HepG2 (cell line): ENCODE results near the gene ATP9A. TPM values are rescaled to one million over a fixed set of nuclear protein-coding genes. Genes with fewer than 3 reads are reported as not detected.
"Not testable (repeated sequence)": the region's sequence is repeated elsewhere in the genome, so short reads cannot be mapped to it uniquely, and the experiment has no call there.

Experiments used
- ATAC-seq: fragments of 200-7000 bp; cut with Tn5 transposase; 3 replicates; pipeline ENCODE4 v1.9.1; 2020; ENCODE audit warnings: mild to moderate bottlenecking, moderate library complexity
- BruUV-seq: library from RNA; stranded (reverse); fragments of 400-500 nt; replicated peaks from 2 replicates; lab custom pipeline; 2021; lab: Mats Ljungman, UMichigan
- CTCF ChIA-PET: fragments of 300-600 bp; formaldehyde crosslinking; extraction: SDS; loops from one replicate; lab custom pipeline; 2021; ENCODE audit warnings: low total read pairs, inconsistent platforms, low intra/inter-chr PET ratio; lab: Yijun Ruan, JAX
- POLR2A ChIA-PET: fragments of 350-600 bp; sonication (Branson Sonifier 250); formaldehyde crosslinking; loops from one replicate; lab custom pipeline; 2020; ENCODE audit warnings: antibody characterized with exemption, inconsistent platforms; lab: Yijun Ruan, JAX
- DNase-seq: peaks from one replicate; pipeline ENCODE4 v3.0.0-alpha.2; 2015; ENCODE audit warnings: low spot score
- FAIRE-seq: peaks from 3 replicates; lab custom pipeline; 2011; peaks lifted over from hg19 to GRCh38; lab: Jason Lieb, UNC
- H2AFZ ChIP-seq: one replicate; pipeline ENCODE4 v1.6.1; 2011; ENCODE audit warnings: low read length, inconsistent platforms
- H3K27ac ChIP-seq: fragments of 300-600 bp; 3 replicates; pipeline ENCODE4 v1.8.0; 2011; ENCODE audit warnings: mixed run types, mild to moderate bottlenecking, mixed read lengths, low read length, inconsistent platforms; ENCODE audit not compliant: insufficient read depth; ENCODE audit errors: extremely low read length
- H3K27me3 ChIP-seq, 2 experiments: fragments of 200-600 bp in 1 of 2; 2 replicates in 1 of 2; 3 replicates in 1 of 2; pipeline versions ENCODE4 v1.6.0 to v1.8.0; 2011; ENCODE audit warnings: low read length in 2 of 2, mild to moderate bottlenecking in 2 of 2, moderate library complexity in 2 of 2, inconsistent platforms in 1 of 2; ENCODE audit not compliant: insufficient read depth in 2 of 2, control insufficient read depth in 1 of 2
- H3K36me3 ChIP-seq, 2 experiments: fragments of 200-600 bp in 1 of 2; replicated peaks in 1 of 2; 2 replicates in 1 of 2; 3 replicates in 1 of 2; pipeline versions ENCODE4 v1.5.1 to v1.8.0; 2011; ENCODE audit warnings: low read length in 2 of 2, inconsistent platforms in 1 of 2; ENCODE audit not compliant: insufficient read depth in 2 of 2, control insufficient read depth in 1 of 2
- H3K4me1 ChIP-seq: 2 replicates; pipeline ENCODE4 v1.5.1; 2012; ENCODE audit warnings: low read length, inconsistent platforms; ENCODE audit not compliant: insufficient read depth
- H3K4me2 ChIP-seq: 2 replicates; pipeline ENCODE4 v1.6.0; 2011; ENCODE audit warnings: low read depth, low read length, inconsistent platforms
- H3K4me3 ChIP-seq, 3 experiments: fragments of 200-600 bp in 1 of 3; sonication (generic), shearing (Covaris generic) in 1 of 3; replicated peaks in 1 of 3; 2 replicates each; pipeline ENCODE4 v1.5.1; 2011 to 2016; ENCODE audit warnings: low read length in 3 of 3, inconsistent platforms in 2 of 3, low read depth in 2 of 3, mild to moderate bottlenecking in 2 of 3, control low read depth in 1 of 3, mixed read lengths in 1 of 3; ENCODE audit not compliant: insufficient read depth in 1 of 3
- H3K79me2 ChIP-seq: one replicate; pipeline ENCODE4 v1.6.1; 2011; ENCODE audit warnings: low read length, inconsistent platforms; ENCODE audit not compliant: insufficient read depth
- H3K9ac ChIP-seq: 2 replicates; pipeline ENCODE4 v1.6.0; 2011; ENCODE audit warnings: mild to moderate bottlenecking, low read depth, low read length, inconsistent platforms; ENCODE audit not compliant: insufficient read depth
- H3K9me3 ChIP-seq: 2 replicates; pipeline ENCODE4 v1.5.1; 2012; ENCODE audit warnings: mild to moderate bottlenecking, low read length
- H4K20me1 ChIP-seq: 2 replicates; pipeline ENCODE4 v1.6.0; 2011; ENCODE audit warnings: inconsistent platforms, mild to moderate bottlenecking, low read length, moderate library complexity; ENCODE audit not compliant: insufficient read depth
- ARID5B ChIP-seq: IDR thresholded peaks from 2 replicates; pipeline ENCODE4 v1.4.0; 2020; ENCODE audit warnings: mild to moderate bottlenecking, missing genetic modification reagents
- ATF7 ChIP-seq, 2 experiments: fragments of 450-650 bp in 1 of 2; sonication (generic) in 1 of 2; formaldehyde crosslinking in 1 of 2; IDR thresholded peaks; 2 replicates each; pipeline versions ENCODE4 v1.4.0 to v1.6.1; 2016 to 2020; ENCODE audit warnings: antibody characterized with exemption in 1 of 2, mild to moderate bottlenecking in 1 of 2, missing genetic modification reagents in 1 of 2
- CEBPB ChIP-seq: IDR thresholded peaks from 2 replicates; pipeline ENCODE4 v1.6.1; 2011; ENCODE audit warnings: low read depth, low read length, improper control_type of control experiment, borderline replicate concordance
- CEBPG ChIP-seq: IDR thresholded peaks from 2 replicates; pipeline ENCODE4 v1.6.1; 2016
- DPF2 ChIP-seq: sonication (generic); formaldehyde crosslinking; IDR thresholded peaks from 2 replicates; pipeline ENCODE4 v1.4.0; 2020; ENCODE audit warnings: mild to moderate bottlenecking, low read depth, missing genetic modification reagents, borderline replicate concordance
- GATAD2A ChIP-seq: IDR thresholded peaks from 2 replicates; pipeline ENCODE4 v1.6.1; 2016
- IKZF5 ChIP-seq: IDR thresholded peaks from 2 replicates; pipeline ENCODE4 v1.6.1; 2018; ENCODE audit warnings: missing genetic modification reagents, mild to moderate bottlenecking, missing compliant biosample characterization
- MIXL1 ChIP-seq: IDR thresholded peaks from 2 replicates; pipeline ENCODE4 v1.6.1; 2016
- RARA ChIP-seq: IDR thresholded peaks from 2 replicates; pipeline ENCODE4 v1.6.1; 2016; ENCODE audit warnings: missing genetic modification reagents, missing compliant biosample characterization
- SAP130 ChIP-seq: IDR thresholded peaks from 2 replicates; pipeline ENCODE4 v1.6.1; 2016; ENCODE audit warnings: low read depth
- SOX6 ChIP-seq, 2 experiments: fragments of 450-650 bp in 1 of 2; sonication (generic) in 1 of 2; formaldehyde crosslinking in 1 of 2; IDR thresholded peaks; 2 replicates each; pipeline versions ENCODE4 v1.4.0 to v1.6.1; 2017 to 2020; ENCODE audit warnings: antibody characterized with exemption in 1 of 2, mild to moderate bottlenecking in 1 of 2, missing genetic modification reagents in 1 of 2
- WGBS: methylation state at CpG from one replicate; pipeline ENCODE4 v1.1.6; 2017; ENCODE audit warnings: low lambda C conversion rate; 5-methylcytosine and 5-hydroxymethylcytosine counted together
- in situ Hi-C: cut with HindIII; loops from 2 replicates; pipeline ENCODE4 v1.10.0; 2017; ENCODE audit warnings: low pct_unique_long_range_greater_than_20kb; ENCODE audit not compliant: extremely low pct_ligation_motif_present
- intact Hi-C: fragments of 100-400 bp; cut with micrococcal nuclease; formaldehyde crosslinking; loops from one replicate; pipeline ENCODE4 v1.10.0; 2022; ENCODE audit not compliant: unreplicated experiment
- polyA plus RNA-seq, 8 experiments: library from polyadenylated mRNA; depleted of rRNA in 3 of 8; stranded (reverse) in 7 of 8; unstranded in 1 of 8; fragments of >200 nt; fragmentation: Illumina TruSeq in 4 of 8; extraction: Trizol in 4 of 8; gene quantifications; 2 replicates each; pipeline versions ENCODE4 v1.2.1 to v1.2.3, GENCODE V29; 2011 to 2016; ENCODE audit warnings: low read depth in 4 of 8, missing spikeins in 1 of 8, mixed read lengths in 1 of 8; ENCODE audit not compliant: insufficient read depth in 1 of 8
- total RNA-seq, 5 experiments: library from RNA; depleted of rRNA; stranded (reverse); fragments of >200 nt; fragmentation: Illumina TruSeq; extraction: Trizol; gene quantifications; 2 replicates each; pipeline ENCODE4 v1.2.3, GENCODE V29; 2016; ENCODE audit warnings: low read depth in 1 of 5
- TF ChIP-seq, protein P1 (sequence below), 2 experiments: fragments of 450-650 bp in 1 of 2; sonication (generic) in 1 of 2; formaldehyde crosslinking; IDR thresholded peaks; 2 replicates each; pipeline versions ENCODE4 v1.5.0 to v1.8.0; 2020 to 2022; ENCODE audit warnings: mild to moderate bottlenecking in 1 of 2, missing genetic modification reagents in 1 of 2

The ATP9A gene
- total and polyA plus RNA-seq, 2 of the 13 experiments (the other 11 are each of a cell fraction or from before 2014, with no cell fraction given), result 11.8 to 18.5 TPM

- intact Hi-C loops; CTCF ChIA-PET; in situ Hi-C loops; H4K20me1 ChIP-seq; DNase-seq; POLR2A ChIA-PET; H3K79me2 ChIP-seq; H3K9ac ChIP-seq; BruUV-seq; H2AFZ ChIP-seq; H3K9me3 ChIP-seq; ATAC-seq; H3K27me3 ChIP-seq; H3K4me2 ChIP-seq; FAIRE-seq; H3K27ac ChIP-seq; H3K4me3 ChIP-seq; H3K36me3 ChIP-seq; TF ChIP-seq ATF7 (CRISPR knock-in tag; IDR thresholded peaks at IDR 0.05): not testable (repeated sequence)
- peaks cover 55% of the 10 kb centered on the region for H3K4me1 ChIP-seq
- TF ChIP-seq CEBPG (peak; percentile 68; the same call in 1 of the 2 replicates), ATF7 (IDR thresholded peaks at IDR 0.05) (peak; percentile 71), CEBPB (peak; percentile 44; the same call in 1 of the 2 replicates)
- TF ChIP-seq, protein P1, sequence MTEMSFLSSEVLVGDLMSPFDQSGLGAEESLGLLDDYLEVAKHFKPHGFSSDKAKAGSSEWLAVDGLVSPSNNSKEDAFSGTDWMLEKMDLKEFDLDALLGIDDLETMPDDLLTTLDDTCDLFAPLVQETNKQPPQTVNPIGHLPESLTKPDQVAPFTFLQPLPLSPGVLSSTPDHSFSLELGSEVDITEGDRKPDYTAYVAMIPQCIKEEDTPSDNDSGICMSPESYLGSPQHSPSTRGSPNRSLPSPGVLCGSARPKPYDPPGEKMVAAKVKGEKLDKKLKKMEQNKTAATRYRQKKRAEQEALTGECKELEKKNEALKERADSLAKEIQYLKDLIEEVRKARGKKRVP (CRISPR knock-in tag; IDR thresholded peaks at IDR 0.05), result peak in 1 of 2 experiments; percentile 60; a peak in 1 of 4 replicates
- WGBS, result 88% methylated on average over 2 of the region's 2 CpGs
These were observed 45.2 kb downstream of the ATP9A start for GRCh38 chr20:51723026-51723425.

DNA sequence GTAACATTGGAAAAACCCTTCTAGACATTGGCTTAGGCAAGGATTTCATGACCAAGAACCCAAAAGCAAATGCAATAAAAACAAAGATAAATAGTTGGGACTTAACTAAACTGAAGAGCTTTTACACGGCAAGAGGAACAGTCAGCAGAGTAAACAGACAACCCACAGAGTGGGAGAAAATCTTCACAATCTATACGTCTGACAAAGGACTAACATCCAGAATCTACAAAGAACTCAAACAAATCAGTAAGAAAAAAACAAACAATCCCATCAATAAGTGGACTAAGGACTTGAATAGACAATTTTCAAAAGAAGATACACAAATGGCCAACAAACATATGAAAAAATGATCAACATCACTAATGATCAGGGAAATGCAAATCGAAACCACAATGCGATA lies 45.9 kb downstream of the ATP9A start:
- POLR2A ChIA-PET; FAIRE-seq; H4K20me1 ChIP-seq; DNase-seq; H3K4me2 ChIP-seq; H3K27ac ChIP-seq; intact Hi-C loops; in situ Hi-C loops; BruUV-seq; H2AFZ ChIP-seq; H3K9me3 ChIP-seq; H3K36me3 ChIP-seq; CTCF ChIA-PET; H3K27me3 ChIP-seq; H3K9ac ChIP-seq; H3K79me2 ChIP-seq; H3K4me3 ChIP-seq; ATAC-seq; TF ChIP-seq SOX6 (IDR thresholded peaks at IDR 0.05): not testable (repeated sequence)
- peaks cover 55% of the 10 kb centered on the region for H3K4me1 ChIP-seq
- 50% methylated on average over 4 of the region's 4 CpGs for WGBS
- peak; percentile 69; the same call in 1 of the 2 replicates for TF ChIP-seq SOX6 (CRISPR knock-in tag; IDR thresholded peaks at IDR 0.05)
- TF ChIP-seq IKZF5 (CRISPR knock-in tag), result peak; percentile 63; the same call in 1 of the 2 replicates
- TF ChIP-seq GATAD2A (CRISPR knock-in tag), result peak; percentile 73
- 0 out of 2 replicates have a peak, but pooled peaks have one; percentile 18 for TF ChIP-seq DPF2 (CRISPR knock-in tag)
- peak; percentile 33; the same call in 1 of the 2 replicates for TF ChIP-seq RARA (CRISPR knock-in tag)
- 0 out of 2 replicates have a peak, but pooled peaks have one; percentile 26 for TF ChIP-seq SAP130 (CRISPR knock-in tag)
- TF ChIP-seq MIXL1 (CRISPR knock-in tag), result peak; percentile 53; the same call in 1 of the 2 replicates
- peak; percentile 35; the same call in 1 of the 2 replicates for TF ChIP-seq ARID5B (CRISPR knock-in tag)
